Esophagus mucosa (tissue), 1 donor: Measurements from ENCODE around the gene CARD9. TPM values are rescaled to one million over a fixed set of nuclear protein-coding genes. Genes with fewer than 3 reads are reported as not detected.
"Not testable (repeated sequence)": the region's sequence is repeated elsewhere in the genome, so short reads cannot be mapped to it uniquely, and the experiment has no call there.

Experiments
- ATAC-seq: fragments of 200-7000 bp; cut with Tn5 transposase; one replicate; pipeline ENCODE4 v1.9.1; 2020
- total RNA-seq: library from RNA; stranded (reverse); gene quantifications from one replicate; pipeline ENCODE4 v1.2.4, GENCODE V29; 2023
- donor health status: DM: yes; HTN: yes; CAD: no.

The CARD9 gene
- 0.80 TPM for total RNA-seq

GRCh38 chr9:136373300-136374182, at the start of gene CARD9:
Gene CARD9 (minus strand): TSS chr9:136373669. CDS start chr9:136372078, 1,591 bp downstream.
- ATAC-seq, result peak; percentile 16

- ATAC-seq, result peak; percentile 36
Observed at GRCh38 chr9:136422876-136423275, 49.4 kb upstream of the CARD9 start.

GRCh38 chr9:136421791-136422190, 48.3 kb upstream of the CARD9 start:
- ATAC-seq, result no peak

- no peak for ATAC-seq
Observed at GRCh38 chr9:136419092-136419420, 45.6 kb upstream of the CARD9 start.

GRCh38 chr9:136418182-136419091, 45.0 kb upstream of the CARD9 start:
- ATAC-seq, result no peak

GRCh38 chr9:136416914-136417313, 43.4 kb upstream of the CARD9 start:
- ATAC-seq, result no peak

GRCh38 chr9:136416427-136416826, 43.0 kb upstream of the CARD9 start:
- no peak for ATAC-seq

GRCh38 chr9:136412962-136413361, 39.5 kb upstream of the CARD9 start:
- no peak for ATAC-seq

GRCh38 chr9:136411378-136411777, 37.9 kb upstream of the CARD9 start:
- ATAC-seq, result no peak

- ATAC-seq, result peak; percentile 85
Observed at GRCh38 chr9:136410500-136411287, 37.2 kb upstream of the CARD9 start, which contains the start of the genes ENTR1 and PMPCA. Gene ENTR1 (minus strand): TSS chr9:136410614. CDS start chr9:136410397, 217 bp downstream. Gene PMPCA (plus strand): TSS chr9:136410658. CDS start chr9:136410669, 11 bp downstream.

GRCh38 chr9:136409557-136410455, 36.3 kb upstream of the CARD9 start:
- ATAC-seq, result peak; percentile 30

GRCh38 chr9:136407911-136408310, 34.4 kb upstream of the CARD9 start:
- ATAC-seq, result no peak

GRCh38 chr9:136407061-136407460, 33.6 kb upstream of the CARD9 start:
- not testable (repeated sequence) for ATAC-seq

- ATAC-seq, result not testable (repeated sequence)
Observed at GRCh38 chr9:136405904-136406303, 32.4 kb upstream of the CARD9 start.

GRCh38 chr9:136405481-136405880, 32.0 kb upstream of the CARD9 start:
- ATAC-seq, result no peak

GRCh38 chr9:136404801-136405136, 31.3 kb upstream of the CARD9 start:
- ATAC-seq, result no peak

GRCh38 chr9:136403915-136404800, 30.7 kb upstream of the CARD9 start:
- ATAC-seq, result no peak

GRCh38 chr9:136403538-136403914, 30.1 kb upstream of the CARD9 start:
- peak; percentile 7 for ATAC-seq

- ATAC-seq, result no peak
Observed at GRCh38 chr9:136402067-136402466, 28.6 kb upstream of the CARD9 start.

GRCh38 chr9:136401173-136401922, 27.9 kb upstream of the CARD9 start:
- ATAC-seq, result no peak
